NCI-H1436 treated with DMSO at 0.1 percent for 48 hours (cell line): Measurements from ENCODE around the gene MEI4.
"Not testable (repeated sequence)": the region's sequence is repeated elsewhere in the genome, so short reads cannot be mapped to it uniquely, and the experiment has no call there.

Experiments
- DNase-seq: peaks from one replicate; lab custom pipeline; 2025; lab: John Stamatoyannopoulos, UW

The MEI4 gene

GRCh38 chr6:77815531-77815930, 162.7 kb downstream of the MEI4 start:
- no peak for DNase-seq

GRCh38 chr6:77816766-77817270, 164.0 kb downstream of the MEI4 start:
- no peak for DNase-seq

GRCh38 chr6:77822265-77822664, 169.4 kb downstream of the MEI4 start:
- DNase-seq, result no peak

- no peak for DNase-seq
Observed at GRCh38 chr6:77825204-77825603, 172.4 kb downstream of the MEI4 start.

GRCh38 chr6:77829736-77830135, 176.9 kb downstream of the MEI4 start:
- no peak for DNase-seq

GRCh38 chr6:77833749-77834148, 180.9 kb downstream of the MEI4 start:
- DNase-seq, result not testable (repeated sequence)

- DNase-seq, result no peak
Observed at GRCh38 chr6:77834591-77834996, 181.8 kb downstream of the MEI4 start.

GRCh38 chr6:77837034-77837784, 184.4 kb downstream of the MEI4 start:
- DNase-seq, result no peak

GRCh38 chr6:77839292-77839691, 186.5 kb downstream of the MEI4 start:
- DNase-seq, result no peak

- no peak for DNase-seq
Observed at GRCh38 chr6:77844822-77845221, 192.0 kb downstream of the MEI4 start.

- no peak for DNase-seq
Observed at GRCh38 chr6:77853401-77853800, 200.6 kb downstream of the MEI4 start.

- no peak for DNase-seq
Observed at GRCh38 chr6:77856391-77856790, 203.6 kb downstream of the MEI4 start.

- DNase-seq, result no peak
Observed at GRCh38 chr6:77857421-77857820, 204.6 kb downstream of the MEI4 start.

GRCh38 chr6:77876300-77876699, 223.5 kb downstream of the MEI4 start:
- DNase-seq, result no peak

- no peak for DNase-seq
Observed at GRCh38 chr6:77879527-77879926, 226.7 kb downstream of the MEI4 start.

GRCh38 chr6:77880501-77880900, 227.7 kb downstream of the MEI4 start:
- no peak for DNase-seq

GRCh38 chr6:77883851-77884250, 231.0 kb downstream of the MEI4 start:
- DNase-seq, result no peak

GRCh38 chr6:77893391-77893790, 240.6 kb downstream of the MEI4 start:
- DNase-seq, result no peak

GRCh38 chr6:77906070-77906469, 253.2 kb downstream of the MEI4 start:
- DNase-seq, result no peak

- no peak for DNase-seq
Observed at GRCh38 chr6:77910826-77911225, 258.0 kb downstream of the MEI4 start.

- no peak for DNase-seq
Observed at GRCh38 chr6:77926198-77926751, 273.4 kb downstream of the MEI4 start.

GRCh38 chr6:77930382-77930781, 277.5 kb downstream of the MEI4 start:
- no peak for DNase-seq

GRCh38 chr6:77930952-77931351, 278.1 kb downstream of the MEI4 start:
- DNase-seq, result no peak

- DNase-seq, result no peak
Observed at GRCh38 chr6:77962070-77962469, 309.2 kb downstream of the MEI4 start.
